ENCODE measurements around the gene LSM10. TPM values are rescaled to one million over a fixed set of nuclear protein-coding genes. Genes with fewer than 3 reads are reported as not detected.

Gene LSM10
- total and polyA plus RNA-seq, 3 experiments from 2014 or later = 75.3 to 146 (median 81.4) TPM

GRCh38 chr1:36438715-36439114 is 41.0 kb upstream of the LSM10 start:
- ChIA-PET CTCF (no interaction called here), POLR2A (no interaction called here)
- no peaks in the 10 kb centered on the region for H3K36me3 Mint-ChIP-seq
- DNase-seq = no peak
- Histone ChIP-seq H3K9me3 (ENCODE audit: low read length) (no peaks in the 10 kb centered on the region), H3K27ac (ENCODE audit: low read depth, low read length) (no peak overlapping the region), H3K4me3 (ENCODE audit: low read length) (no peak overlapping the region), H3K27me3 (ENCODE audit: insufficient read depth, low read length, poor library complexity, severe bottlenecking) (no peaks in the 10 kb centered on the region), H3K36me3 (ENCODE audit: insufficient read depth, low read length) (no peaks in the 10 kb centered on the region), H3K4me1 (ENCODE audit: insufficient read depth, low read length) (no peaks in the 10 kb centered on the region)
- H3K9me3 Mint-ChIP-seq = no peaks in the 10 kb centered on the region
- no peak overlapping the region for H3K4me3 Mint-ChIP-seq
- H3K27me3 Mint-ChIP-seq = peaks cover 0 to 2% of the 10 kb centered on the region in 2 donors
- no peaks in the 10 kb centered on the region for H3K4me1 Mint-ChIP-seq
- no peak overlapping the region for H3K27ac Mint-ChIP-seq

- Mint-ChIP-seq H3K36me3 (no peaks in the 10 kb centered on the region), H3K27me3 (peaks cover 0 to 1% of the 10 kb centered on the region in 2 donors), H3K4me1 (no peaks in the 10 kb centered on the region), H3K4me3 (no peak overlapping the region), H3K27ac (no peak overlapping the region), H3K9me3 (no peaks in the 10 kb centered on the region)
- Histone ChIP-seq H3K4me1 (ENCODE audit: insufficient read depth, low read length) (no peaks in the 10 kb centered on the region), H3K9me3 (ENCODE audit: low read length) (no peaks in the 10 kb centered on the region), H3K36me3 (ENCODE audit: insufficient read depth, low read length) (no peaks in the 10 kb centered on the region), H3K4me3 (ENCODE audit: low read length) (no peak overlapping the region), H3K27ac (ENCODE audit: low read depth, low read length) (no peak overlapping the region), H3K27me3 (ENCODE audit: insufficient read depth, low read length, poor library complexity, severe bottlenecking) (no peaks in the 10 kb centered on the region)
- ChIA-PET POLR2A (no interaction called here), CTCF (no interaction called here)
- DNase-seq = no peak
Measured at GRCh38 chr1:36436821-36437220, 39.1 kb upstream of the LSM10 start.

- ChIA-PET CTCF (no interaction called here), POLR2A (no interaction called here)
- Mint-ChIP-seq H3K36me3 (peaks cover 0 to 5% (median 0%) of the 10 kb centered on the region in 3 donors), H3K9me3 (no peaks in the 10 kb centered on the region), H3K27ac (no peak overlapping the region), H3K4me3 (no peak overlapping the region), H3K4me1 (no peaks in the 10 kb centered on the region), H3K27me3 (peaks cover 0 to 2% of the 10 kb centered on the region in 2 donors)
- H3K36me3 ChIP-seq (ENCODE audit: insufficient read depth, low read length) = no peaks in the 10 kb centered on the region
- no peak overlapping the region for H3K4me3 ChIP-seq (ENCODE audit: low read length)
- no peak for DNase-seq
- H3K9me3 ChIP-seq (ENCODE audit: low read length) = no peaks in the 10 kb centered on the region
- H3K4me1 ChIP-seq (ENCODE audit: insufficient read depth, low read length) = no peaks in the 10 kb centered on the region
- no peak overlapping the region for H3K27ac ChIP-seq (ENCODE audit: low read depth, low read length)
- no peaks in the 10 kb centered on the region for H3K27me3 ChIP-seq (ENCODE audit: insufficient read depth, low read length, poor library complexity, severe bottlenecking)
Measured at GRCh38 chr1:36433102-36433501, 35.4 kb upstream of the LSM10 start.

GRCh38 chr1:36432616-36433015 is 34.9 kb upstream of the LSM10 start:
- peaks cover 0 to 5% (median 0%) of the 10 kb centered on the region in 3 donors for H3K36me3 Mint-ChIP-seq
- no peak overlapping the region for H3K27ac ChIP-seq (ENCODE audit: low read depth, low read length)
- H3K9me3 ChIP-seq (ENCODE audit: low read length) = no peaks in the 10 kb centered on the region
- no peaks in the 10 kb centered on the region for H3K36me3 ChIP-seq (ENCODE audit: insufficient read depth, low read length)
- H3K4me3 Mint-ChIP-seq = no peak overlapping the region
- ChIA-PET CTCF (interaction anchor here (0.6 kb wide), 1 partner anchor 21 kb away, joined by 3 read pairs; no protein-coding TSS in a partner anchor), POLR2A (no interaction called here)
- no peak for DNase-seq
- no peaks in the 10 kb centered on the region for H3K27me3 ChIP-seq (ENCODE audit: insufficient read depth, low read length, poor library complexity, severe bottlenecking)
- H3K9me3 Mint-ChIP-seq = no peaks in the 10 kb centered on the region
- no peak overlapping the region for H3K4me3 ChIP-seq (ENCODE audit: low read length)
- H3K4me1 Mint-ChIP-seq = no peaks in the 10 kb centered on the region
- no peaks in the 10 kb centered on the region for H3K4me1 ChIP-seq (ENCODE audit: insufficient read depth, low read length)
- H3K27ac Mint-ChIP-seq = no peak overlapping the region
- peaks cover 0 to 2% of the 10 kb centered on the region in 2 donors for H3K27me3 Mint-ChIP-seq

- ChIA-PET POLR2A (no interaction called here), CTCF (no interaction called here)
- Mint-ChIP-seq H3K36me3 (peaks cover 0 to under 1% (median 0%) of the 10 kb centered on the region in 3 donors), H3K4me1 (peaks cover 5 to 6% (median 6%) of the 10 kb centered on the region in 3 donors), H3K27ac (peak overlapping the region in 3 of 8 donors; percentile 8 to 54 (median 22)), H3K4me3 (no peak overlapping the region), H3K9me3 (no peaks in the 10 kb centered on the region), H3K27me3 (peaks cover 0 to under 1% of the 10 kb centered on the region in 2 donors)
- no peak overlapping the region for H3K27ac ChIP-seq (ENCODE audit: low read depth, low read length)
- no peak for DNase-seq
- H3K9me3 ChIP-seq (ENCODE audit: low read length) = no peaks in the 10 kb centered on the region
- H3K27me3 ChIP-seq (ENCODE audit: insufficient read depth, low read length, poor library complexity, severe bottlenecking) = no peaks in the 10 kb centered on the region
- no peak overlapping the region for H3K4me3 ChIP-seq (ENCODE audit: low read length)
- H3K4me1 ChIP-seq (ENCODE audit: insufficient read depth, low read length) = peaks cover 5% of the 10 kb centered on the region
- H3K36me3 ChIP-seq (ENCODE audit: insufficient read depth, low read length) = no peaks in the 10 kb centered on the region
Measured at GRCh38 chr1:36425791-36426190, 28.1 kb upstream of the LSM10 start.

- no peak overlapping the region for H3K4me3 Mint-ChIP-seq
- CTCF ChIA-PET = interaction anchor here (1.2 to 2.6 kb wide), 4 partner anchors 22 to 272 kb away, joined by 3 to 23 read pairs (median 4); no protein-coding TSS in a partner anchor
Measured at GRCh38 chr1:36421649-36422048, 23.9 kb upstream of the LSM10 start.

GRCh38 chr1:36420836-36421317 is 23.2 kb upstream of the LSM10 start:
- POLR2A ChIA-PET = no interaction called here

More at GRCh38 chr1:36421649-36422048, 23.9 kb upstream of the LSM10 start:
- H3K4me3 ChIP-seq (ENCODE audit: low read length) = no peak overlapping the region
- peak overlapping the region in 2 of 8 donors; percentile 89 to 96 for H3K27ac Mint-ChIP-seq
- no peaks in the 10 kb centered on the region for H3K27me3 ChIP-seq (ENCODE audit: insufficient read depth, low read length, poor library complexity, severe bottlenecking)
- H3K36me3 Mint-ChIP-seq = no peaks in the 10 kb centered on the region
- POLR2A ChIA-PET = no interaction called here
- no peak overlapping the region for H3K27ac ChIP-seq (ENCODE audit: low read depth, low read length)
- no peaks in the 10 kb centered on the region for H3K36me3 ChIP-seq (ENCODE audit: insufficient read depth, low read length)
- DNase-seq = no peak
- no peaks in the 10 kb centered on the region for H3K9me3 Mint-ChIP-seq
- H3K4me1 ChIP-seq (ENCODE audit: insufficient read depth, low read length) = peaks cover 23% of the 10 kb centered on the region
- no peaks in the 10 kb centered on the region for H3K27me3 Mint-ChIP-seq
- H3K4me1 Mint-ChIP-seq = peaks cover 11 to 13% (median 13%) of the 10 kb centered on the region in 3 donors
- no peaks in the 10 kb centered on the region for H3K9me3 ChIP-seq (ENCODE audit: low read length)

GRCh38 chr1:36420409-36420808 is 22.7 kb upstream of the LSM10 start:
- H3K36me3 ChIP-seq (ENCODE audit: insufficient read depth, low read length) = no peaks in the 10 kb centered on the region
- H3K27ac Mint-ChIP-seq = peak overlapping the region; percentile 56 to 96 (median 88)
- peak overlapping the region in 6 of 7 donors; percentile 58 to 77 (median 68) for H3K4me3 Mint-ChIP-seq
- ChIA-PET CTCF (interaction anchor here (0.6 to 2.4 kb wide), 7 partner anchors 9 to 302 kb away, joined by 3 to 22 read pairs (median 5); partner anchors contain the start of genes OSCP1, SH3D21 and TRAPPC3), POLR2A (no interaction called here)
- no peaks in the 10 kb centered on the region for H3K27me3 Mint-ChIP-seq
- H3K9me3 ChIP-seq (ENCODE audit: low read length) = no peaks in the 10 kb centered on the region
- peaks cover 11 to 13% (median 13%) of the 10 kb centered on the region in 3 donors for H3K4me1 Mint-ChIP-seq
- no peaks in the 10 kb centered on the region for H3K36me3 Mint-ChIP-seq
- peak overlapping the region; percentile 33 for H3K4me3 ChIP-seq (ENCODE audit: low read length)
- DNase-seq = no peak
- no peaks in the 10 kb centered on the region for H3K9me3 Mint-ChIP-seq
- no peaks in the 10 kb centered on the region for H3K27me3 ChIP-seq (ENCODE audit: insufficient read depth, low read length, poor library complexity, severe bottlenecking)
- H3K4me1 ChIP-seq (ENCODE audit: insufficient read depth, low read length) = peaks cover 23% of the 10 kb centered on the region
- H3K27ac ChIP-seq (ENCODE audit: low read depth, low read length) = no peak overlapping the region

More at GRCh38 chr1:36420836-36421317, 23.2 kb upstream of the LSM10 start:
- no peaks in the 10 kb centered on the region for H3K27me3 Mint-ChIP-seq
- Histone ChIP-seq H3K4me1 (ENCODE audit: insufficient read depth, low read length) (peaks cover 23% of the 10 kb centered on the region), H3K4me3 (ENCODE audit: low read length) (peak overlapping the region; percentile 33), H3K36me3 (ENCODE audit: insufficient read depth, low read length) (no peaks in the 10 kb centered on the region), H3K27ac (ENCODE audit: low read depth, low read length) (no peak overlapping the region), H3K27me3 (ENCODE audit: insufficient read depth, low read length, poor library complexity, severe bottlenecking) (no peaks in the 10 kb centered on the region), H3K9me3 (ENCODE audit: low read length) (no peaks in the 10 kb centered on the region)
- CTCF ChIA-PET = interaction anchor here (1.2 to 2.6 kb wide), 4 partner anchors 78 to 302 kb away, joined by 3 to 23 read pairs (median 12); no protein-coding TSS in a partner anchor
- H3K4me1 Mint-ChIP-seq = peaks cover 11 to 13% (median 13%) of the 10 kb centered on the region in 3 donors
- H3K36me3 Mint-ChIP-seq = no peaks in the 10 kb centered on the region
- peak overlapping the region in 6 of 7 donors; percentile 58 to 77 (median 68) for H3K4me3 Mint-ChIP-seq
- peak; percentile 76 to 89 (median 83) for DNase-seq
- H3K9me3 Mint-ChIP-seq = no peaks in the 10 kb centered on the region
- H3K27ac Mint-ChIP-seq = peak overlapping the region; percentile 56 to 96 (median 88)
